Measurements from ENCODE around the gene DRD3. TPM values are rescaled to one million over a fixed set of nuclear protein-coding genes. Genes with fewer than 3 reads are reported as not detected.

The DRD3 gene
- total RNA-seq, 6 experiments from 2014 or later = not detected

GRCh38 chr3:114133947-114134346, 44.9 kb downstream of the DRD3 start:
- TF ChIP-seq, protein P1, sequence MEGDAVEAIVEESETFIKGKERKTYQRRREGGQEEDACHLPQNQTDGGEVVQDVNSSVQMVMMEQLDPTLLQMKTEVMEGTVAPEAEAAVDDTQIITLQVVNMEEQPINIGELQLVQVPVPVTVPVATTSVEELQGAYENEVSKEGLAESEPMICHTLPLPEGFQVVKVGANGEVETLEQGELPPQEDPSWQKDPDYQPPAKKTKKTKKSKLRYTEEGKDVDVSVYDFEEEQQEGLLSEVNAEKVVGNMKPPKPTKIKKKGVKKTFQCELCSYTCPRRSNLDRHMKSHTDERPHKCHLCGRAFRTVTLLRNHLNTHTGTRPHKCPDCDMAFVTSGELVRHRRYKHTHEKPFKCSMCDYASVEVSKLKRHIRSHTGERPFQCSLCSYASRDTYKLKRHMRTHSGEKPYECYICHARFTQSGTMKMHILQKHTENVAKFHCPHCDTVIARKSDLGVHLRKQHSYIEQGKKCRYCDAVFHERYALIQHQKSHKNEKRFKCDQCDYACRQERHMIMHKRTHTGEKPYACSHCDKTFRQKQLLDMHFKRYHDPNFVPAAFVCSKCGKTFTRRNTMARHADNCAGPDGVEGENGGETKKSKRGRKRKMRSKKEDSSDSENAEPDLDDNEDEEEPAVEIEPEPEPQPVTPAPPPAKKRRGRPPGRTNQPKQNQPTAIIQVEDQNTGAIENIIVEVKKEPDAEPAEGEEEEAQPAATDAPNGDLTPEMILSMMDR (IDR thresholded peaks at IDR 0.05) = no peak
- peaks cover 5% of the 10 kb centered on the region; the same call in 1 of the 2 replicates for H3K27me3 Mint-ChIP-seq (ENCODE audit: insufficient read depth)
- H3K9me3 Mint-ChIP-seq = peaks cover 15% of the 10 kb centered on the region
- peaks cover 7% of the 10 kb centered on the region; the same call in 1 of the 2 replicates for H3K36me3 Mint-ChIP-seq (ENCODE audit: low read depth)
- no peaks in the 10 kb centered on the region for H3K4me1 Mint-ChIP-seq (ENCODE audit: low read depth)
- DNase-seq = no peak
- H3K27ac Mint-ChIP-seq = no peak overlapping the region
- H3K4me3 Mint-ChIP-seq = no peak overlapping the region

DNA sequence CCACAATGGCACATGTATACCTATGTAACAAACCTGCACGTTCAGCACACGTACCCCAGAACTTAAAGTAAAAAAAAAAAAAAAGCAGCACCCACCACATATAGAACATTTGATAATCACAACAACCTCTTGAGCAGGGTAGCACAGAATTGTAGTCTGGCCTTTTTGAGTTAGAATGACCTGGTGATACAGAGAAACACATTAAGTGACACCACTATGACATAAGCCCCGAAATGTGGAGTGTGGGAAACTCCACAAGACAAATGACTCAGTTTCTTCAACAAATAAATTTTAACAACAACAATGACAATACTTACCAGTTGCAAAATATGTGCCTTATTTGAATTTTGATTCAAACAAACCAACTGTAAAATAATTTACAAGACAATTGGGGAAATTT, 46.4 kb downstream of the DRD3 start:
- Mint-ChIP-seq H3K27me3 (ENCODE audit: insufficient read depth) (peaks cover 5% of the 10 kb centered on the region; the same call in 1 of the 2 replicates), H3K9me3 (0 out of 2 replicates have a peak, but pooled peaks cover 6% of the 10 kb centered on the region), H3K4me1 (ENCODE audit: low read depth) (peaks cover 14% of the 10 kb centered on the region), H3K27ac (no peak overlapping the region), H3K4me3 (no peak overlapping the region), H3K36me3 (ENCODE audit: low read depth) (no peaks in the 10 kb centered on the region)
- no peak for DNase-seq
- TF ChIP-seq, protein P1 (IDR thresholded peaks at IDR 0.05) = no peak

DNA sequence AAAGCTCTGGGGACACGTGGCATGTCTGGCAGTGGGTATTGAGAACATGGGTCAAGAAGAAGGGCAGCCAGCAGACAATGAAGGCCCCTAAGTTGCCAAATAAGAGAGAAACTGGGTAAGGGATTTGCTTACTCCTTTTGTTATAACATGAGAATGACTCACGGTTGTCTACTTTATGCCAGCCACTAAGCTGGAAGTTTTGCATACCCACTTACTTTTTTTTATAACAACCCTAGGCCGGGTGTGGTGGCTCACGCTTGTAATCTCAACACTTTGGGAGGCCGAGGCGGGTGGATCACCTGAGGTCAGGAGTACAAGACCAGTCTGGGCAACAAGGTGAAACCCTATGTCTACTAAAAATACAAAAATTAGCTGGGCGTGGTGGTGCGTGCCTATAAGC, 50.0 kb downstream of the DRD3 start:
- H3K4me1 Mint-ChIP-seq (ENCODE audit: low read depth) = peaks cover 16% of the 10 kb centered on the region
- no peaks in the 10 kb centered on the region for H3K36me3 Mint-ChIP-seq (ENCODE audit: low read depth)
- H3K4me3 Mint-ChIP-seq = no peak overlapping the region
- DNase-seq = no peak
- H3K27ac Mint-ChIP-seq = no peak overlapping the region
- TF ChIP-seq, protein P1 (IDR thresholded peaks at IDR 0.05) = no peak
- H3K9me3 Mint-ChIP-seq = no peaks in the 10 kb centered on the region
- H3K27me3 Mint-ChIP-seq (ENCODE audit: insufficient read depth) = peaks cover 5% of the 10 kb centered on the region; the same call in 1 of the 2 replicates

DNA sequence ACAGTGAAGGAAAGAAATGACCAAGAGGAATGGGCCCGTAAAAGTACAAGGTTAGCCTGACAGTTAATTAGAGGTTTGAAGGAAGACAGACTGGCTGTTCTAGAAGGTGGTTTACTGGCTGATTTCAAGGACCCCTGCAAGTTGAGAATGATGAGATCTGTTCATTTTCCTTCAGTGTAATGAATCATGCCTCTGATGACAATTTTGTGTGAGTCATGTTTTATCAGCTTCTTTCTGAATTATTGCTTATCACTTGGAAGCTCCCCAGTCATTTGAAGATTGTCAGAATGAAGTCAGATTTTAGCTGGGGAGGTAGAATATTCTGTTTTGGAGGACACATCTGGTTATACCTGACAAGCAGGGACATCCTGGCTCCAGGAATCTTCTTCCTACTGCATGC, 50.6 kb downstream of the DRD3 start:
- peaks cover 5% of the 10 kb centered on the region; the same call in 1 of the 2 replicates for H3K27me3 Mint-ChIP-seq (ENCODE audit: insufficient read depth)
- H3K27ac Mint-ChIP-seq = no peak overlapping the region
- H3K9me3 Mint-ChIP-seq = no peaks in the 10 kb centered on the region
- H3K4me1 Mint-ChIP-seq (ENCODE audit: low read depth) = peaks cover 16% of the 10 kb centered on the region
- no peak overlapping the region for H3K4me3 Mint-ChIP-seq
- H3K36me3 Mint-ChIP-seq (ENCODE audit: low read depth) = no peaks in the 10 kb centered on the region
- TF ChIP-seq, protein P1 (IDR thresholded peaks at IDR 0.05) = no peak
- peak; percentile 26 for DNase-seq

DNA sequence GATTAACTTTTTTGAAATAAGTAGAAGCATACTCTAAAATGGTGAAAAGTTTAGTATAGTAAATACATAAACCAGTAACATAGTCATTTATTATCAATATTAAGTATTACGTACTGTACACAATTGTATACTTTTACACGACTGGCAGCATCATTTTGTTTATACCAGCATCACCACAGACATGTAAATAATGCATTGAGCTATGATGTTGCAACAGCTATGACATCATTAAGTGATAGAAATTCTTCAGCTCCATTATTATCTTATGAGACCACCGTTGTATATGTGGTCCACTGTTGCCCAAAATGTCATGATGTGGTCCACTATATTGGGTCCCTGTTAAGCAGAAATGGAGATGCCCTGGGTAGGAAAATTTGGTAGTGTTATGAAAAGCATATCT, 51.3 kb downstream of the DRD3 start:
- TF ChIP-seq, protein P1 (IDR thresholded peaks at IDR 0.05) = no peak
- Mint-ChIP-seq H3K27me3 (ENCODE audit: insufficient read depth) (peaks cover 5% of the 10 kb centered on the region; the same call in 1 of the 2 replicates), H3K9me3 (no peaks in the 10 kb centered on the region), H3K36me3 (ENCODE audit: low read depth) (no peaks in the 10 kb centered on the region), H3K4me3 (no peak overlapping the region), H3K27ac (no peak overlapping the region), H3K4me1 (ENCODE audit: low read depth) (peaks cover 22% of the 10 kb centered on the region)
- no peak for DNase-seq

- DNase-seq = no peak
- TF ChIP-seq, protein P1 (IDR thresholded peaks at IDR 0.05) = no peak
- Mint-ChIP-seq H3K4me3 (no peak overlapping the region), H3K4me1 (ENCODE audit: low read depth) (peaks cover 33% of the 10 kb centered on the region), H3K36me3 (ENCODE audit: low read depth) (no peaks in the 10 kb centered on the region), H3K27ac (no peak overlapping the region), H3K27me3 (ENCODE audit: insufficient read depth) (peaks cover 2% of the 10 kb centered on the region; the same call in 1 of the 2 replicates), H3K9me3 (no peaks in the 10 kb centered on the region)
Measured at GRCh38 chr3:114126461-114126860, 52.4 kb downstream of the DRD3 start.

All from HFFc6 (cell line).